HEK293T (cell line): ENCODE results near the gene EDN2.

Experiments used
- ARNT ChIP-seq: fragments of 450-650 bp; IDR thresholded peaks from 2 replicates; pipeline ENCODE4 v1.6.1; 2017; ENCODE audit warnings: mild to moderate bottlenecking
- FOXK2 ChIP-seq: fragments of 450-650 bp; IDR thresholded peaks from 2 replicates; pipeline ENCODE4 v1.6.1; 2016; ENCODE audit warnings: mild to moderate bottlenecking
- FOXM1 ChIP-seq: fragments of 450-650 bp; IDR thresholded peaks from 2 replicates; pipeline ENCODE4 v1.6.1; 2017; ENCODE audit warnings: mild to moderate bottlenecking, borderline replicate concordance
- HDGF ChIP-seq: fragments of 450-650 bp; IDR thresholded peaks from 2 replicates; pipeline ENCODE4 v1.6.1; 2017; ENCODE audit warnings: antibody characterized with exemption, borderline replicate concordance
- LEF1 ChIP-seq: fragments of 450-650 bp; IDR thresholded peaks from 2 replicates; pipeline ENCODE4 v1.6.1; 2017; ENCODE audit warnings: mild to moderate bottlenecking, borderline replicate concordance
- SUZ12 ChIP-seq: fragments of 450-650 bp; IDR thresholded peaks from 2 replicates; pipeline ENCODE4 v1.6.1; 2016; ENCODE audit warnings: mild to moderate bottlenecking
- TARDBP ChIP-seq: fragments of 450-650 bp; IDR thresholded peaks from 2 replicates; pipeline ENCODE4 v1.6.1; 2016
- ZNF384 ChIP-seq: fragments of 450-650 bp; IDR thresholded peaks from 2 replicates; pipeline ENCODE4 v1.6.1; 2016
- TF ChIP-seq, protein P1 (sequence below): fragments of 450-650 bp; IDR thresholded peaks from 2 replicates; pipeline ENCODE4 v1.6.1; 2016

DNA sequence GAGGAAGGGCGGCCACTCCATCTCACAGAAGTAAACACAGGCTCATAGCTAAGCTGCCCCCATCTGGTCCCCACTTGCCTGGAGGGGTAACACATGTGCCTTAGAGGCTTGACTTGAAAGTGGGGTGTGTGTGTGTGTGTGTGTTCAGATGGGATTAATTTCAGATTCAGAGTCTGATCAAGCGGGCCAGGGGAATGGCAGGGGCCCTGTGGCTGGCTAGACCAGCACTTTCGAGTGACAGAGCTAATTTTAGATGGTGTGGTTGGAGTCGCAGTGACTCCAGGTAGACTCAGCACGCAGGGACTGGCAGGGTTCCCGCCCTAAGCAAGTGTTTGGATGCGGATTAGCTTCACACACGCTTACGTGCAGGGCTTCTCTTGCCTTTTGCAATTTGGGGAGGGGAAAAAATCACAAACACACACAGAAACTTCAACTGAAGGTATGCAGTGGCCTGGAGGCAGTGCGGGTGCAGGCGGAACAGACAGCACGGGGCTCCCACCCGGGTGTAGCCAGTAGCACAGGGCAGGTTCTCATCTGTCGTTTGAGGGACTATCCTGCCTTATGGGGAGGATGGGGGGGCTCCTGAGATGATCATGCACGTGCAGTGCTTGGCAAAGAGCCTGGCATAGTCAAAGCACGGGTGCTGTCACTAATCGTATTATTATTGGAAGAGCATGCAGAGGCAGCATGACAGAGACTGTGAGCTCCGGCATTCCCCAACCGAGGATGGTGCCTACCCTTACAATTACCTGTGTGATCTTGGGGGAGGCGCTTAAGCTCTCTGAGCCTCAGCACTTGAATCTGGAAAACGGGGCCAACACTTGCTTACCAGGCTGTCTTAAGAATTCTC is 1.3 kb downstream of the EDN2 start:
- TF ChIP-seq ARNT (no peak), FOXM1 (no peak), SUZ12 (no peak), HDGF (no peak), FOXK2 (no peak), LEF1 (no peak), ZNF384 (no peak), TARDBP (no peak)
- TF ChIP-seq, protein P1, sequence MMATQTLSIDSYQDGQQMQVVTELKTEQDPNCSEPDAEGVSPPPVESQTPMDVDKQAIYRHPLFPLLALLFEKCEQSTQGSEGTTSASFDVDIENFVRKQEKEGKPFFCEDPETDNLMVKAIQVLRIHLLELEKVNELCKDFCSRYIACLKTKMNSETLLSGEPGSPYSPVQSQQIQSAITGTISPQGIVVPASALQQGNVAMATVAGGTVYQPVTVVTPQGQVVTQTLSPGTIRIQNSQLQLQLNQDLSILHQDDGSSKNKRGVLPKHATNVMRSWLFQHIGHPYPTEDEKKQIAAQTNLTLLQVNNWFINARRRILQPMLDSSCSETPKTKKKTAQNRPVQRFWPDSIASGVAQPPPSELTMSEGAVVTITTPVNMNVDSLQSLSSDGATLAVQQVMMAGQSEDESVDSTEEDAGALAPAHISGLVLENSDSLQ: no peak
